ENCODE measurements around the gene RUNX2.
"Not testable (repeated sequence)": the region's sequence is repeated elsewhere in the genome, so short reads cannot be mapped to it uniquely, and the experiment has no call there.

RUNX2 gene

GRCh38 chr6:45557454-45557853 is 229.3 kb downstream of the RUNX2 start:
- H3K9ac ChIP-seq (ENCODE audit: low read length): no peak overlapping the region
- no peaks in the 10 kb centered on the region for H3K27me3 ChIP-seq (ENCODE audit: control insufficient read depth, insufficient read depth, low read length)
- no peaks in the 10 kb centered on the region for H3K4me1 ChIP-seq (ENCODE audit: control insufficient read depth, low read depth, low read length)
- H3K4me3 ChIP-seq (ENCODE audit: low read length): no peak overlapping the region
- H3K27ac ChIP-seq (ENCODE audit: low read length): no peak overlapping the region
- no peaks in the 10 kb centered on the region for H3K9me3 ChIP-seq (ENCODE audit: control insufficient read depth, low read depth, low read length)
- no peaks in the 10 kb centered on the region for H3K36me3 ChIP-seq (ENCODE audit: control insufficient read depth, low read depth, low read length)

DNA sequence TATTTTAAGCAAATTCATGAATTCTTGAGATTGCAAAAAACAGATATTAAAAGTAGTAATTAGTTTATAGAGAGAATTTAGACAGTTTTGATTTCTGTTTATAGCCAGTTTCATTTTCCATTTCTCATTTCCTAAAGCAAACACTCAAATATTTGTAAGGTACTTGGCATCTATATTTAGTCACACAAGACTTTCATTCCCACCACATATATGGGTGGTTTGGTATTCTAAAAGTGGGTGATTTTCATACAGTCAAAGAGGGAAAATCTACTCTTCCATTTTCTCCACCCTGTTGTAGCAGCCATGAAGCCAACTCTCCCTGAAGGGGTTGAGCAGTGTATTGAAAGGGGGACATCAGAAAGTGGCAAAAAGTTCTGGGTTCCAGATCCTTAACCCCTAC is 230.7 kb downstream of the RUNX2 start:
- Histone ChIP-seq H3K27ac (ENCODE audit: low read length) (no peak overlapping the region), H3K36me3 (ENCODE audit: control insufficient read depth, low read depth, low read length) (no peaks in the 10 kb centered on the region), H3K9me3 (ENCODE audit: control insufficient read depth, low read depth, low read length) (no peaks in the 10 kb centered on the region), H3K4me1 (ENCODE audit: control insufficient read depth, low read depth, low read length) (no peaks in the 10 kb centered on the region), H3K27me3 (ENCODE audit: control insufficient read depth, insufficient read depth, low read length) (no peaks in the 10 kb centered on the region), H3K4me3 (ENCODE audit: low read length) (no peak overlapping the region), H3K9ac (ENCODE audit: low read length) (no peak overlapping the region)

- H3K36me3 ChIP-seq (ENCODE audit: control insufficient read depth, low read depth, low read length); H3K4me3 ChIP-seq (ENCODE audit: low read length); H3K27me3 ChIP-seq (ENCODE audit: control insufficient read depth, insufficient read depth, low read length); H3K9ac ChIP-seq (ENCODE audit: low read length); H3K4me1 ChIP-seq (ENCODE audit: control insufficient read depth, low read depth, low read length); H3K27ac ChIP-seq (ENCODE audit: low read length); H3K9me3 ChIP-seq (ENCODE audit: control insufficient read depth, low read depth, low read length): not testable (repeated sequence)
Observed at GRCh38 chr6:45560321-45560820, 232.2 kb downstream of the RUNX2 start.

DNA sequence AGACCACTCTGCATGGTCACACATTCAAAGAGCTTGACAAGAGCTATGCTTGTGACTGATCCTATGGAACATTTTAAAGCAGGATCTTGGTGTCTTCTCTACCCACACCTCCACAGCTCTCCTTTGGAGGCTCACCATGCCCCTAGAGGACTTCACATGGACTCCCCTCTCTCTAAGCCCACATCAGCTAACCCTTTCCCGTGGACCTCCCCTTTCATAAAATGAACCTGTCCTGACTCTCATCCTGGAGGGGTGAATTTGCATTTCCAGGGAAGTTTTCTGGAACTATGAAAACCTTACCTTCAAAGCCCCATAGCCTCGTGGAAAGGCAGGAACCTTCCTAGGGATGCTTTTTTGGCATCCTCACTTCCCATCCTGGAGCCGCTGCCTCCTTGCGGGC is 234.0 kb downstream of the RUNX2 start:
- Histone ChIP-seq H3K27ac (ENCODE audit: low read length) (no peak overlapping the region), H3K4me1 (ENCODE audit: control insufficient read depth, low read depth, low read length) (no peaks in the 10 kb centered on the region), H3K9ac (ENCODE audit: low read length) (no peak overlapping the region), H3K4me3 (ENCODE audit: low read length) (no peak overlapping the region), H3K36me3 (ENCODE audit: control insufficient read depth, low read depth, low read length) (no peaks in the 10 kb centered on the region), H3K27me3 (ENCODE audit: control insufficient read depth, insufficient read depth, low read length) (no peaks in the 10 kb centered on the region), H3K9me3 (ENCODE audit: control insufficient read depth, low read depth, low read length) (no peaks in the 10 kb centered on the region)

DNA sequence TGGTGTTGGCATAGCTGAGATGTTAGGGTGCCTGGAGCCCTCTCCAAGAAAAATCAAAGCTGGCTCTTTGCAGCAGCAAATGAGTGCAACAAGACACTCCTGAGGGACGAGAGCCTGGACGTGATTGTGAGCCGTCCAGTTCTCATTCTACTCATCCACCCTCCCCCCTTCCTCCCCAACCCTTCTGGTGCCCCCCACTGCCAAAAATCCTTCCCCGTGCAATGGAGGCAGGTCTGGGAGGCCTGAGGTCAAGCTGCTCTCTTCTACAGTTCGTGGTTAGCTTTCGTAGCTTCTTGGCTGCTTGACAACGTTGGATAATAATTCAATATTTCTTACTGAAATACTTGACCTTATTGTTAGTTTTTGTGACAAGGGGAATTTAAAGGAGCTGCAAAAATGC is 234.9 kb downstream of the RUNX2 start:
- Histone ChIP-seq H3K9me3 (ENCODE audit: control insufficient read depth, low read depth, low read length) (no peaks in the 10 kb centered on the region), H3K27me3 (ENCODE audit: control insufficient read depth, insufficient read depth, low read length) (no peaks in the 10 kb centered on the region), H3K36me3 (ENCODE audit: control insufficient read depth, low read depth, low read length) (no peaks in the 10 kb centered on the region), H3K4me1 (ENCODE audit: control insufficient read depth, low read depth, low read length) (no peaks in the 10 kb centered on the region), H3K4me3 (ENCODE audit: low read length) (no peak overlapping the region), H3K9ac (ENCODE audit: low read length) (no peak overlapping the region), H3K27ac (ENCODE audit: low read length) (no peak overlapping the region)

- H3K36me3 ChIP-seq (ENCODE audit: control insufficient read depth, low read depth, low read length): no peaks in the 10 kb centered on the region
- no peaks in the 10 kb centered on the region for H3K27me3 ChIP-seq (ENCODE audit: control insufficient read depth, insufficient read depth, low read length)
- no peak overlapping the region for H3K27ac ChIP-seq (ENCODE audit: low read length)
Observed at GRCh38 chr6:45563844-45564243, 235.7 kb downstream of the RUNX2 start.

GRCh38 chr6:45566882-45567281 is 238.8 kb downstream of the RUNX2 start:
- no peaks in the 10 kb centered on the region for H3K27me3 ChIP-seq (ENCODE audit: control insufficient read depth, insufficient read depth, low read length)
- H3K9me3 ChIP-seq (ENCODE audit: control insufficient read depth, low read depth, low read length): no peaks in the 10 kb centered on the region
- no peak overlapping the region for H3K4me3 ChIP-seq (ENCODE audit: low read length)
- H3K27ac ChIP-seq (ENCODE audit: low read length): no peak overlapping the region
- H3K36me3 ChIP-seq (ENCODE audit: control insufficient read depth, low read depth, low read length): no peaks in the 10 kb centered on the region
- H3K9ac ChIP-seq (ENCODE audit: low read length): no peak overlapping the region
- no peaks in the 10 kb centered on the region for H3K4me1 ChIP-seq (ENCODE audit: control insufficient read depth, low read depth, low read length)

More at GRCh38 chr6:45563844-45564243, 235.7 kb downstream of the RUNX2 start:
- H3K9ac ChIP-seq (ENCODE audit: low read length): no peak overlapping the region
- H3K9me3 ChIP-seq (ENCODE audit: control insufficient read depth, low read depth, low read length): no peaks in the 10 kb centered on the region
- H3K4me3 ChIP-seq (ENCODE audit: low read length): no peak overlapping the region
- no peaks in the 10 kb centered on the region for H3K4me1 ChIP-seq (ENCODE audit: control insufficient read depth, low read depth, low read length)

GRCh38 chr6:45567879-45568278 is 239.7 kb downstream of the RUNX2 start:
- no peaks in the 10 kb centered on the region for H3K9me3 ChIP-seq (ENCODE audit: control insufficient read depth, low read depth, low read length)
- H3K4me1 ChIP-seq (ENCODE audit: control insufficient read depth, low read depth, low read length): no peaks in the 10 kb centered on the region
- no peaks in the 10 kb centered on the region for H3K36me3 ChIP-seq (ENCODE audit: control insufficient read depth, low read depth, low read length)
- H3K9ac ChIP-seq (ENCODE audit: low read length): no peak overlapping the region
- H3K27me3 ChIP-seq (ENCODE audit: control insufficient read depth, insufficient read depth, low read length): no peaks in the 10 kb centered on the region
- no peak overlapping the region for H3K4me3 ChIP-seq (ENCODE audit: low read length)
- H3K27ac ChIP-seq (ENCODE audit: low read length): no peak overlapping the region

- Histone ChIP-seq H3K4me3 (ENCODE audit: low read length) (no peak overlapping the region), H3K27me3 (ENCODE audit: control insufficient read depth, insufficient read depth, low read length) (no peaks in the 10 kb centered on the region), H3K9ac (ENCODE audit: low read length) (no peak overlapping the region), H3K4me1 (ENCODE audit: control insufficient read depth, low read depth, low read length) (no peaks in the 10 kb centered on the region), H3K9me3 (ENCODE audit: control insufficient read depth, low read depth, low read length) (no peaks in the 10 kb centered on the region), H3K27ac (ENCODE audit: low read length) (no peak overlapping the region), H3K36me3 (ENCODE audit: control insufficient read depth, low read depth, low read length) (no peaks in the 10 kb centered on the region)
Observed at GRCh38 chr6:45568626-45569025, 240.5 kb downstream of the RUNX2 start.

- Histone ChIP-seq H3K27ac (ENCODE audit: low read length) (no peak overlapping the region), H3K4me1 (ENCODE audit: control insufficient read depth, low read depth, low read length) (no peaks in the 10 kb centered on the region), H3K4me3 (ENCODE audit: low read length) (no peak overlapping the region), H3K9me3 (ENCODE audit: control insufficient read depth, low read depth, low read length) (no peaks in the 10 kb centered on the region), H3K27me3 (ENCODE audit: control insufficient read depth, insufficient read depth, low read length) (no peaks in the 10 kb centered on the region), H3K9ac (ENCODE audit: low read length) (no peak overlapping the region), H3K36me3 (ENCODE audit: control insufficient read depth, low read depth, low read length) (no peaks in the 10 kb centered on the region)
Observed at GRCh38 chr6:45569210-45569945, 241.2 kb downstream of the RUNX2 start.

DNA sequence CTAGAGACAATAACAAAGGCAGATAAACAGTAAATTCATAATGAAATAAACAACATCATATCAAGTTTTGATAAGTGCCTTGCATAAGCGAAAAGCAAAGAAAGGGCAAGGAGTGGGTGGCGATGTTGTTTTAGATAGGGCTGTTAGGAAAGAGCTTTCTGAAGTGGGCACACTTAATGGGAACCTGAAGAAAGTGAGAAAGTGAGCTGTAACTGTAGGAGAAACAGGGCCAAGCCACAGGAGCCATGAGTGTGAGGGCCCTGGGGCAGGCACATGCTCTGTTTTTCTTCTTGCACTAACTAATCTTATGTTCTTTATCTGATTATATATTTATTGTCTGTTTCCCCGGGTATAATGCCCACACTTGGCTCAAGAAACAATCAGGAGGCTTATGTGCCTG is 243.0 kb downstream of the RUNX2 start:
- Histone ChIP-seq H3K36me3 (ENCODE audit: control insufficient read depth, low read depth, low read length) (no peaks in the 10 kb centered on the region), H3K27ac (ENCODE audit: low read length) (no peak overlapping the region), H3K9me3 (ENCODE audit: control insufficient read depth, low read depth, low read length) (no peaks in the 10 kb centered on the region), H3K4me1 (ENCODE audit: control insufficient read depth, low read depth, low read length) (no peaks in the 10 kb centered on the region), H3K4me3 (ENCODE audit: low read length) (no peak overlapping the region), H3K9ac (ENCODE audit: low read length) (no peak overlapping the region), H3K27me3 (ENCODE audit: control insufficient read depth, insufficient read depth, low read length) (no peaks in the 10 kb centered on the region)

DNA sequence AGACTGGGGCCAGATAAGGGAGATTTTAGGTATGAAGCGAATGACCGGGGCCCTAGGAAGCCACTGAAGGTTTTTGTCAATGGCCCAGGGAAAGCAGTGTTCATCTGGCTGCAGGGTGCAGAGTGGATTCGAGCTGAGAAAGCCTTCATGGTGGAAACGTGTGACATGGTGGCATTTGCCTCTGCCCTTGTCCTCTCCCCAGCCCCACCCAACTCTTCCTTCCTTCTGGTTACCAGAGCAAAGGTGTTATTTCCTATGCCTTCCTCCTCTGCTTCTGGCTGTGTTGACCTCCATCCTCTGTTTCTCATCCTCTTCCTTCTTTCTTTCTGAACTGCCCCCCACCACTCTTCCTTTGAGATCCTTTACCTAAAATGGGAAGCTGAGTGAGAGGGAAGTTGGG is 244.7 kb downstream of the RUNX2 start:
- Histone ChIP-seq H3K9ac (ENCODE audit: low read length) (no peak overlapping the region), H3K4me1 (ENCODE audit: control insufficient read depth, low read depth, low read length) (no peaks in the 10 kb centered on the region), H3K36me3 (ENCODE audit: control insufficient read depth, low read depth, low read length) (no peaks in the 10 kb centered on the region), H3K9me3 (ENCODE audit: control insufficient read depth, low read depth, low read length) (no peaks in the 10 kb centered on the region), H3K27ac (ENCODE audit: low read length) (no peak overlapping the region), H3K4me3 (ENCODE audit: low read length) (no peak overlapping the region), H3K27me3 (ENCODE audit: control insufficient read depth, insufficient read depth, low read length) (no peaks in the 10 kb centered on the region)

Data from iPS-18a (cell line).